HG02981 (cell line): ENCODE results near the gene ZFHX2.
A peak's percentile ranks its signal among the peaks of the same experiment; 100 is the strongest.

Source experiments
- ATAC-seq: cut with Tn5 transposase; IDR thresholded peaks from one replicate; pipeline ENCODE4 v1.9.1; 2021; ENCODE audit warnings: mild to moderate bottlenecking, moderate library complexity; ENCODE audit not compliant: unreplicated experiment

The ZFHX2 gene

DNA sequence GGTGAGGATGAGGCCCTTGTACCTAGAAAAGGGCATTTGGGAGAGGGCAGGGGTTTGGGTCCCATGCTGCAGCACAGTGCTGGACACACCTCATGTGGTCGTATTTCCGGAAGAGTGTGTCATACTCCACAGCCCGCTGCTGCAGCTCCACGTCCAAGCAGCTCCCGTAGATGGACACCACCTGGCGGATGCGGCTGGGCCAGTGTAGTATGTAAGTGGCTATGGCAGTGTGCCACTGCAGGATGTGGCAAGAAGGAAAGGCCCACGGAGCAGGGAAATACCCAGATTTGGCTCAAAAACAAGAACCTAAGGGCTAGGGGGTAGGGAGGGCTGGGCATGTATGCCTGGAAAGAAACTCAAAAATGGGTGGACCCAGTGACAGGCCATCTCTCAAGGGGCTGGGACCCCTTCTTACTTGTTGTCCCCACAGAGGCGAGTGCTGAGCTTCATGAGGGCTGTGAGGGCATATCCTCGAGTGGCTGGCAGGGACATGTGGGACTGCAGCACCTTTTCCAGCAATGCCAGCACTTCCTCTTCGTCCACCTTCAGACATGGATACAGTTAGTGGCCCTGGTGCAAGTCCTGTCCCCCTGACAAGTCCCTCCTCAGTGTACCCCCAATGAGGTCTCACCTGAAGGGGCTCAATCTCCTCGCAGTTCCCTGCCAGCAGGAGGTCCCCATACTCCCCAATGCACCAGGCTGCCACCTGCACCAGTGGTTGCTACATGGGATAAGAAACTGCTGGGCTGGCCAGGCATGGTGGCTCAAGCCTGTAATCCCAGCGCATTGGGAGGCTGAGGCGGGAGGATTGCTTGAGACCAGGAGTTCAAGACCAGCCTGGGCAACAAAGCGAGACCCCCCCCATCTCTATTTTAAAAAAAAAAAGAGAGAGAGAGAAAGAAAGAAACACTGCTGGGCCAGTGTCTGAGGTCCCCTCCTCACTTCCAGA is 10.6 kb upstream of the ZFHX2 start:
- ATAC-seq = no peak

DNA sequence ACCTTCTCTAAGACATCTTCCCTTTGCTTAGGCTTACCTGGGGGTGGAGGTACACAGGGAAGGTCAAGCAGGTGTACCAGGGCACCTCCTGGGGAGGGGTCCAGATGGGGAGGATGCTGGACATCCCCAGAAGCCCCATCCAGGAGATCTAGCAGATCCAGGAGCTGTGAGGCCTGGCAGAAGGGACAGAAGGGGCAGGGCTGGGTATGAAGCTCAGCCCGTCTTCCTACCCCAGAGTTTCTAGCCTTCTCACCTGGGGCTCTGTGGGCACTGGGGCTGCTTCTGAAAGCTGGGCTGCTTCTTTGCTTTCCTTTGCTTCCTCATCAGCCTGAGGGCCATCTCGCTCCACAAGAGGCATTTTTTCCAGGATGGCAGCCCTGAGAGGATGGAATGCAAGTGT is 9.7 kb upstream of the ZFHX2 start:
- ATAC-seq = no peak

GRCh38 chr14:23559926-23560520 is 8.5 kb upstream of the ZFHX2 start:
- ATAC-seq = no peak

GRCh38 chr14:23559010-23559925 is 7.7 kb upstream of the ZFHX2 start:
- no peak for ATAC-seq

DNA sequence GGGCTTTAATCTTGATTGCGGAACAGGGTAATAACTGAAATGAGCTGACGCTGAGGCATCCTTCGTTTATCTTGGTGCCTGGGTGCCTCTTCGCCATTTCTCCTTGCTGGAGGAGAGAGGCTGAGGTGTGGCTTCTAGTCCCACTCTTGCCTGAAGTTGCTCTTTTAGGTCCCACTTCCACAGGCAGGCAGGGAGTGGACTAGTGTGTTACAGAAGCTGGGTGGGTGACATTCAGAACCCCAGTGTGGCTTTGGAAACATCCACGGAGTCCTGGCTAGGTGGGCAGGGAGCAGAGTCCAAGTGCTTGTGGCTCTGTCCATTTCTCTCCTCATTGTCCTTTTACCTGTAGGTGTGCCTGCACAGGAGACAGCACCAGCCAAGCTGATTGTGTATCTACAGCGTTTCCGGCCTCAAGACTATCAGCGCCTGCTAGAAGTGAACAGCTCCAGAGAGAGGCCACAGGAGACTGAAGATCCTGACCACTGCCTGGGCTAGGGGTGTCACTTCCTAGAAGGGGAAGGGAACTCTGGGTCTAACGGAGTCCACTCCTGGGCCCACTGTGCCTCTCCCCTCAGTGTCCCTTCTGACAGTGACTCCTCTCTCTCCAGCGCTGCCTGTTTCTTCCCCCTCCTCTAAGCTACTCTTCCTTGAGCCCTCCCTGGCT is 6.9 kb upstream of the ZFHX2 start:
- ATAC-seq = no peak

DNA sequence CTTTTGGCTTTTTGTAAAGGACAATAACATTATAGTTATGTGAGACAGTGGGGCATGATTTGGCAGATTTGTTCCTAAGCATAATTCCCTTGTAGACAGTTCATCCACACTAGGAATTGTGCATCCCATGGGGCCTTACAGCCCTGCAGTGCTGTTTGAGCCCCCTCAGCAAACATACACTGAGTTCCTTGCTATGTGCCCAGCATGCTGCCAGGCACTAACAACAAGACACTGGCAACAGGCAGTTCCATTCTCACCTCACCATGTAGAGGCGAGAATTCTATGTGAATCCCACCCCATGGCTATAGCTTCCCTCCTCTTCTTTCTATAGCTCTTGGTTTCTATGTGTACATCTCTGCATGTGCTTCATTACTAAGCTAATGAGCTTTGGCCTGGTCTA is 6.4 kb upstream of the ZFHX2 start:
- no peak for ATAC-seq

DNA sequence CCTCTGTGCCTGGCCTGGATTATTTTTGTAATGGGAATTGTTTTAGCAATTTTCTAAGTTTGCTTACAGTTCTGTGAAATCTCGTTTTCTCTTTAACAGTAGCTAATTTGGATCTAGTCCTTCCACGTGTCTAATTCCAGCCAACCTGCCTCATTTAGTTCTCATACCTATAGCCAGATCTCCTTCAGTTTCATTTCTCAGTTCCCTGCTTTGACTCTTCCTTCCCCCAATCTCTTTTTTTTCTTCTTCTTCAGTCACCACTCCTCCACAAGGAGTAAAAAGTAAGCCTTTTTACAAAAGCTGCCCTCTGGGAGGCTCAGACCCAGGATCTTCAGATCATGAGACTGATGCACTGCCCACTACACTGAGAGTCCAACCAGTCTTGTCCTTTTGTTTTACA is 6.0 kb upstream of the ZFHX2 start:
- ATAC-seq = no peak

DNA sequence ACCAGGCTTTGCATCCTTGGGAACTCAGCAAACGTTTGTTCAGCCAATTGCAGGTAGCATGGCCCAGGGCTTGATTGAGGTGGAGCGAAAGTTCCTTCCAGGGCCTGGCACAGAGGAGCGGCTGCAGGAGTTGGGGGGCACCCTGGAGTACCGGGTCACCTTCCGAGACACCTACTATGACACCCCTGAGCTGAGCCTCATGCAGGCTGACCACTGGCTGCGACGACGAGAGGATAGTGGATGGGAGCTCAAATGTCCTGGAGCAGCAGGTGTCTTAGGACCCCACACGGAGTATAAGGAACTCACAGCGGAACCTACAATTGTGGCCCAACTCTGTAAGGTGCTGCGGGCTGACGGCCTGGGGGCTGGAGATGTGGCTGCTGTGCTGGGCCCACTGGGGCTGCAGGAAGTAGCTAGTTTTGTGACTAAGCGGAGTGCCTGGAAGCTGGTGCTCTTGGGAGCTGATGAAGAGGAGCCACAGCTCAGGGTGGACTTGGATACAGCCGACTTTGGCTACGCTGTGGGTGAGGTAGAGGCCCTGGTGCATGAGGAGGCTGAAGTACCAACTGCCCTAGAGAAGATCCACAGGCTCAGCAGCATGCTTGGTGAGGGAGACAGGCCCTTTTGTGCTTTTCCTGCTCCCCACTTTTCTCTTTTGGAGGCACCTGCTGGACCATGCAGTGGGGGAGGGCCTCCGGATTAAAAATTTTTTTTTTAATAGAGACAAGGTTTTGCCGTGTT is 5.3 kb upstream of the ZFHX2 start:
- no peak for ATAC-seq

- ATAC-seq = peak; percentile 81
These were observed 4.5 kb upstream of the ZFHX2 start, which contains the start of gene THTPA for GRCh38 chr14:23555882-23556699. Gene THTPA (plus strand): TSS chr14:23556271. CDS start chr14:23556758, 487 bp downstream.

GRCh38 chr14:23555533-23555881 is 3.9 kb upstream of the ZFHX2 start:
- no peak for ATAC-seq

- ATAC-seq = no peak
These were observed 726 bp downstream of the ZFHX2 start for GRCh38 chr14:23550812-23551265.

DNA sequence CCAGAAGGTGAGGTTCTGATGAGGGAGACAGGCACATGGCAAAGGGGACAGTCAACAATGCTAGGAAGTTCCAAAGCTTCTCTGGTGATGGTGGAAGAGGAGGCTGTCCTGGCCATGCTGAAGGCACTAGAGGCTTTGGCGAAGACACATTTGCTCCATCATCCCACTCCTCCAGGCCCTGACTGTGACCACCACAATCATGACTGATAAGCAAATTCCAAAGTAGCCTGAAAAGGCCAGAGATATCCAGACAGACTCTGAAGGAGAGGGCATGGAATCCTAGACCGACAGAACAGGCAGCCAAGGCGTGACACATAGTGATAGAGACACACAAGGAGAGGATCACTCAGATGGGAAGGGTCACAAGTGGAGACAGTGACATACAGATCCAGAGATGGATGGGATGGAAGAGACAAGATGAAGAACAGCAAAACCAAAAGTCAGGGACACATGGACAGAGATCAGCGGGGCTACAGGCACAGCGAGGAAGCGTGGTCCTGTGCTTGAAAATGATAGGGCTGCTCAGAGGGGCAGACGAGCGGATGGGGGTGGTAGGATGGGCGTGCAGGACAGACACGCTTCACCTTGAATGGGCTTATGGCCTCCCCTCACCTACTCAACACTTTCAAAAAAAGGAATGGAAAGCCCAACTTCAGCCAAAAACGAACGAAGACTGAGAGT is 1.3 kb downstream of the ZFHX2 start:
- no peak for ATAC-seq

DNA sequence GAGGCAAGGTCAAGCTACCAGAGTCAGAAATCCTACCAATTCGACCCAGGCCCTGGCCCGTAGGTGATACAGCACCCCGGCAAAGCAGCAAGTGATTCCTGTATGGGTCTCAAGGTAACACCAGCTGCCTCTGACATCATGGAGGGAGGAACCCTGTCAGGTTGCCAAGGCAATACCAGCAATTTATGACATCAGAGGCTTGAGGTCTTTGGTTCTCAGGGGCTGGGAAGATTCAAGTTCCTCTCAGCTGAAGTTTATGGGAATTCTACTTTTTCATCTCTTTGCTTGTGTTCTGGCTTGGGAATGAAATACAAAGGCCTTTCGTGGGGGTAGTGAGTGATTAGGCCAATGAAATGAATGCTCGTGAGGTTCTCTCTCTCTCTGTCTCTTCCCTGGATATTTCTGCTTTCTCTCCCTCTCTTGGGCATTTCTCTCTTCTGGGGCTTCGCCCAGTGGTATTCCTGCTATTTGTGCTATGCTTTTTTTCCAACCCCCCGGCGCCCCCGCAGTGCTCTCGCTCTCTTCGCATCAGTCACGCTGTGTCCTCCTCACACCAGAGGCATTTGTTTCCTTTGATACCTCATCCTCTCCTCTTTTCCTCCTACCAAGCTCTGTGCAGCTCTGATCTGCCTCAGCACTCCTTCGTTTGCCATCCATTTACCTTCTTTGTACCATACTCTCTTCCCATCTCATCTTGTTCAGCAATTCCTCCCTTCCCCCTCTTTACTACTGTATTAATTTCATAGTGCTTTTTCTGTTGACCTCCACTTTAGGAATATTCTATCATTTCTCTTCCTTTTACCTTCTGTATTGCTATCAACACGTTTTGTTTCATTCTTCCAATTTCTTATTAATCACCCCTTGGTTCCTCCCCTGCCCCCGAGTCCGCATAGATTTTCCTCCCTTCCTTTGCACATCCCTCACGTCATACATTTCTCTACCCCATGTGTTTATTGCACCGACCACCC is 2.9 kb downstream of the ZFHX2 start:
- no peak for ATAC-seq

- ATAC-seq = no peak
These were observed 3.6 kb downstream of the ZFHX2 start for GRCh38 chr14:23547924-23548323.

- no peak for ATAC-seq
These were observed 5.0 kb downstream of the ZFHX2 start for GRCh38 chr14:23546450-23547035.

GRCh38 chr14:23545740-23546365 is 5.7 kb downstream of the ZFHX2 start:
- ATAC-seq = no peak
